H1 (cell line): ENCODE measurements around the gene CFLAR.

Source experiments
- KDM1A ChIP-seq: fragments of 200-600, 300-600 bp; sonication (generic); IDR thresholded peaks from 2 replicates; pipeline ENCODE4 v1.7.1; 2016; ENCODE audit warnings: mild to moderate bottlenecking, low read length, borderline replicate concordance
- POLR2A ChIP-seq, 2 experiments: IDR thresholded peaks; 1 replicate in 1 of 2; 2 replicates in 1 of 2; pipeline ENCODE4 v1.6.1; 2011; ENCODE audit warnings: low read depth in 2 of 2, low read length in 2 of 2, mild to moderate bottlenecking in 2 of 2; ENCODE audit errors: control extremely low read depth in 1 of 2
- SP1 ChIP-seq: IDR thresholded peaks from 2 replicates; pipeline ENCODE4 v1.6.1; 2011; ENCODE audit warnings: low read depth, low read length
- YY1 ChIP-seq: IDR thresholded peaks from 2 replicates; pipeline ENCODE4 v1.6.1; 2011; ENCODE audit warnings: low read depth, mild to moderate bottlenecking, low read length
- TF ChIP-seq, protein P1 (sequence below), 3 experiments: IDR thresholded peaks; 1 replicate in 2 of 3; 2 replicates in 1 of 3; pipeline versions ENCODE4 v1.5.1 to v1.6.1; 2011; ENCODE audit warnings: low read length in 3 of 3, mild to moderate bottlenecking in 3 of 3, inconsistent platforms in 2 of 3, low read depth in 1 of 3, moderate library complexity in 1 of 3; ENCODE audit not compliant: insufficient read depth in 1 of 3; ENCODE audit errors: control extremely low read depth in 1 of 3

- TF ChIP-seq YY1, result no peak
- no peak for TF ChIP-seq SP1
- TF ChIP-seq, protein P1, sequence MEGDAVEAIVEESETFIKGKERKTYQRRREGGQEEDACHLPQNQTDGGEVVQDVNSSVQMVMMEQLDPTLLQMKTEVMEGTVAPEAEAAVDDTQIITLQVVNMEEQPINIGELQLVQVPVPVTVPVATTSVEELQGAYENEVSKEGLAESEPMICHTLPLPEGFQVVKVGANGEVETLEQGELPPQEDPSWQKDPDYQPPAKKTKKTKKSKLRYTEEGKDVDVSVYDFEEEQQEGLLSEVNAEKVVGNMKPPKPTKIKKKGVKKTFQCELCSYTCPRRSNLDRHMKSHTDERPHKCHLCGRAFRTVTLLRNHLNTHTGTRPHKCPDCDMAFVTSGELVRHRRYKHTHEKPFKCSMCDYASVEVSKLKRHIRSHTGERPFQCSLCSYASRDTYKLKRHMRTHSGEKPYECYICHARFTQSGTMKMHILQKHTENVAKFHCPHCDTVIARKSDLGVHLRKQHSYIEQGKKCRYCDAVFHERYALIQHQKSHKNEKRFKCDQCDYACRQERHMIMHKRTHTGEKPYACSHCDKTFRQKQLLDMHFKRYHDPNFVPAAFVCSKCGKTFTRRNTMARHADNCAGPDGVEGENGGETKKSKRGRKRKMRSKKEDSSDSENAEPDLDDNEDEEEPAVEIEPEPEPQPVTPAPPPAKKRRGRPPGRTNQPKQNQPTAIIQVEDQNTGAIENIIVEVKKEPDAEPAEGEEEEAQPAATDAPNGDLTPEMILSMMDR (IDR thresholded peaks at IDR 0.05; ENCODE audit: control extremely low read depth in 1 of 3, insufficient read depth in 1 of 3, low read depth in 1 of 3, low read length in 3 of 3), result no peak
- TF ChIP-seq KDM1A, result no peak
- TF ChIP-seq POLR2A (IDR thresholded peaks at IDR 0.05; ENCODE audit: control extremely low read depth in 1 of 2, low read depth in 2 of 2, low read length in 2 of 2), result no peak
Measured at GRCh38 chr2:201171259-201171814, 55.4 kb downstream of the CFLAR start.
